OCI-LY7 (cell line): ENCODE data around the gene SSRP1.

Experiments used
- CTCF ChIP-seq: fragments of 200-600 bp; sonication (generic); conservative IDR thresholded peaks from 2 replicates; pipeline ENCODE4 v1.5.1; 2014; ENCODE audit warnings: mild to moderate bottlenecking, antibody characterized with exemption, low read length, moderate library complexity, mixed read lengths
- EZH2phosphoT487 ChIP-seq: fragments of 200-600 bp; sonication (generic); IDR thresholded peaks from 2 replicates; pipeline ENCODE4 v1.6.1; 2018; ENCODE audit warnings: low read depth, borderline replicate concordance, mild to moderate bottlenecking, mixed run types, antibody characterized with exemption, low read length, moderate library complexity, mixed read lengths

- TF ChIP-seq CTCF: no peak
- no peak for TF ChIP-seq EZH2phosphoT487
Observed at GRCh38 chr11:57358991-57359390, 23.3 kb upstream of the SSRP1 start.
